ENCODE data around the gene JMJD1C. TPM values are rescaled to one million over a fixed set of nuclear protein-coding genes. Genes with fewer than 3 reads are reported as not detected.

Gene JMJD1C
- total and polyA plus RNA-seq, 10 of the 15 experiments (the other 5 are each of a cell fraction or from before 2014, with no cell fraction given) = 31.2 to 83.3 (median 49.5) TPM

- TF ChIP-seq POU2F2 (IDR thresholded peaks at IDR 0.05; ENCODE audit: borderline replicate concordance, low read depth, low read length) (peak; percentile 87; the same call in 2 of the 3 replicates), NRF1 (conservative IDR thresholded peaks at IDR 0.05; ENCODE audit: low read depth, low read length) (no peak), CBFB (IDR thresholded peaks at IDR 0.05; ENCODE audit: low read depth) (peak; percentile 61; the same call in 1 of the 2 replicates), ZSCAN29 (IDR thresholded peaks at IDR 0.05) (no peak), BACH1 (IDR thresholded peaks at IDR 0.05; ENCODE audit: borderline replicate concordance) (peak; percentile 73), KAT2A (conservative IDR thresholded peaks at IDR 0.05; ENCODE audit: control insufficient read depth, low read depth, low read length) (no peak), LARP7 (IDR thresholded peaks at IDR 0.05) (peak; percentile 90), ZBTB33 (IDR thresholded peaks at IDR 0.05) (0 out of 2 replicates have a peak, but pooled peaks have one; percentile 47), E2F8 (IDR thresholded peaks at IDR 0.05; ENCODE audit: low read depth, partially characterized antibody) (no peak), GABPA (IDR thresholded peaks at IDR 0.05; ENCODE audit: low read depth) (no peak), IKZF1 (conservative IDR thresholded peaks at IDR 0.05) (peak; percentile 83), SMAD5 (IDR thresholded peaks at IDR 0.05; ENCODE audit: low read depth) (peak; percentile 94), PML (IDR thresholded peaks at IDR 0.05; ENCODE audit: low read length) (peak; percentile 95), SMARCA5 (IDR thresholded peaks at IDR 0.05) (peak; percentile 64; the same call in 1 of the 2 replicates), POLR2AphosphoS5 (IDR thresholded peaks at IDR 0.05; ENCODE audit: low read length) (peak; percentile 99), MEF2B (IDR thresholded peaks at IDR 0.05; ENCODE audit: partially characterized antibody, poor library complexity, severe bottlenecking) (peak; percentile 28), HCFC1 (IDR thresholded peaks at IDR 0.05; ENCODE audit: low read length) (peak; percentile 43; the same call in 1 of the 2 replicates), DPF2 (IDR thresholded peaks at IDR 0.05) (peak; percentile 85), CHD1 (IDR thresholded peaks at IDR 0.05; ENCODE audit: low read depth, low read length) (no peak), CREM (IDR thresholded peaks at IDR 0.05; ENCODE audit: low read depth) (peak; percentile 90), EZH2 (IDR thresholded peaks at IDR 0.05; ENCODE audit: borderline replicate concordance, control insufficient read depth, low read depth, low read length) (no peak)
- TF ChIP-seq, protein P1, sequence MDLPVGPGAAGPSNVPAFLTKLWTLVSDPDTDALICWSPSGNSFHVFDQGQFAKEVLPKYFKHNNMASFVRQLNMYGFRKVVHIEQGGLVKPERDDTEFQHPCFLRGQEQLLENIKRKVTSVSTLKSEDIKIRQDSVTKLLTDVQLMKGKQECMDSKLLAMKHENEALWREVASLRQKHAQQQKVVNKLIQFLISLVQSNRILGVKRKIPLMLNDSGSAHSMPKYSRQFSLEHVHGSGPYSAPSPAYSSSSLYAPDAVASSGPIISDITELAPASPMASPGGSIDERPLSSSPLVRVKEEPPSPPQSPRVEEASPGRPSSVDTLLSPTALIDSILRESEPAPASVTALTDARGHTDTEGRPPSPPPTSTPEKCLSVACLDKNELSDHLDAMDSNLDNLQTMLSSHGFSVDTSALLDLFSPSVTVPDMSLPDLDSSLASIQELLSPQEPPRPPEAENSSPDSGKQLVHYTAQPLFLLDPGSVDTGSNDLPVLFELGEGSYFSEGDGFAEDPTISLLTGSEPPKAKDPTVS (IDR thresholded peaks at IDR 0.05; ENCODE audit: low read depth, low read length) = no peak
- TF ChIP-seq, protein P2, sequence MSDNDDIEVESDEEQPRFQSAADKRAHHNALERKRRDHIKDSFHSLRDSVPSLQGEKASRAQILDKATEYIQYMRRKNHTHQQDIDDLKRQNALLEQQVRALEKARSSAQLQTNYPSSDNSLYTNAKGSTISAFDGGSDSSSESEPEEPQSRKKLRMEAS (IDR thresholded peaks at IDR 0.05; ENCODE audit: low read depth, low read length) = peak; percentile 90; the same call in 1 of the 2 replicates
- TF ChIP-seq, protein P3, sequence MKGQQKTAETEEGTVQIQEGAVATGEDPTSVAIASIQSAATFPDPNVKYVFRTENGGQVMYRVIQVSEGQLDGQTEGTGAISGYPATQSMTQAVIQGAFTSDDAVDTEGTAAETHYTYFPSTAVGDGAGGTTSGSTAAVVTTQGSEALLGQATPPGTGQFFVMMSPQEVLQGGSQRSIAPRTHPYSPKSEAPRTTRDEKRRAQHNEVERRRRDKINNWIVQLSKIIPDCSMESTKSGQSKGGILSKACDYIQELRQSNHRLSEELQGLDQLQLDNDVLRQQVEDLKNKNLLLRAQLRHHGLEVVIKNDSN (IDR thresholded peaks at IDR 0.05; ENCODE audit: borderline replicate concordance, extremely low read length, insufficient read depth, low read depth, low read length) = peak; percentile 87
Measured at GRCh38 chr10:63133056-63133820, 332.5 kb downstream of the JMJD1C start, which contains the start of gene NRBF2 (continued).

Data from GM12878 (cell line).